ENCODE measurements around the gene ACKR2.
"Not testable (repeated sequence)": the region's sequence is repeated elsewhere in the genome, so short reads cannot be mapped to it uniquely, and the experiment has no call there.

Gene ACKR2

GRCh38 chr3:42880601-42881451, 71.6 kb downstream of the ACKR2 start:
- no peaks in the 10 kb centered on the region for H3K27me3 ChIP-seq
- H3K9me3 ChIP-seq (replicated peaks in 1 of 11): no peaks in the 10 kb centered on the region
- H3K4me3 ChIP-seq: peak overlapping the region; percentile 57 to 73 (median 65)
- no peak for TF ChIP-seq Cebpa-rat (IDR thresholded peaks at IDR 0.05)
- H3K27ac ChIP-seq: peak overlapping the region; percentile 56 to 83 (median 75); a peak in 21 of 22 replicates
- peak overlapping the region; percentile 76 to 97 (median 88) for H3K4me2 ChIP-seq
- no peaks in the 10 kb centered on the region for H4K20me1 ChIP-seq
- peak overlapping the region; percentile 65 to 84 (median 81) for H3K9ac ChIP-seq
- H3K36me3 ChIP-seq: no peaks in the 10 kb centered on the region
- peaks cover 9 to 21% (median 13%) of the 10 kb centered on the region in 10 experiments; a peak in 19 of 20 replicates for H3K4me1 ChIP-seq

GRCh38 chr3:42883251-42883930, 74.1 kb downstream of the ACKR2 start:
- H3K4me2 ChIP-seq; H3K9me3 ChIP-seq (replicated peaks in 1 of 11); H3K27ac ChIP-seq; H4K20me1 ChIP-seq; H3K9ac ChIP-seq; H3K27me3 ChIP-seq; H3K36me3 ChIP-seq; H3K4me3 ChIP-seq: not testable (repeated sequence)
- H3K4me1 ChIP-seq: peaks cover 9 to 21% (median 13%) of the 10 kb centered on the region in 10 experiments; a peak in 19 of 20 replicates

GRCh38 chr3:42884324-42884723, 75.1 kb downstream of the ACKR2 start:
- Histone ChIP-seq H3K9me3 (replicated peaks in 1 of 11) (no peaks in the 10 kb centered on the region), H3K4me2 (no peak overlapping the region), H3K4me1 (peaks cover 9 to 21% (median 13%) of the 10 kb centered on the region in 10 experiments; a peak in 19 of 20 replicates), H3K27ac (no peak overlapping the region), H3K36me3 (no peaks in the 10 kb centered on the region), H3K4me3 (no peak overlapping the region), H4K20me1 (no peaks in the 10 kb centered on the region), H3K27me3 (no peaks in the 10 kb centered on the region), H3K9ac (no peak overlapping the region)
- TF ChIP-seq Cebpa-rat (IDR thresholded peaks at IDR 0.05): no peak

GRCh38 chr3:42886294-42886822, 77.1 kb downstream of the ACKR2 start:
- 0 out of 22 replicates have a peak overlapping the region, but pooled peaks of 1 of the 11 experiments have one; percentile 1 for H3K4me2 ChIP-seq
- H4K20me1 ChIP-seq: no peaks in the 10 kb centered on the region
- no peak overlapping the region for H3K4me3 ChIP-seq
- H3K36me3 ChIP-seq: no peaks in the 10 kb centered on the region
- peaks cover 3 to 12% (median 6%) of the 10 kb centered on the region in 10 experiments; a peak in 18 of 20 replicates for H3K4me1 ChIP-seq
- H3K27me3 ChIP-seq: no peaks in the 10 kb centered on the region
- H3K27ac ChIP-seq: no peak overlapping the region
- no peak overlapping the region for H3K9ac ChIP-seq
- TF ChIP-seq Cebpa-rat (IDR thresholded peaks at IDR 0.05): no peak
- no peaks in the 10 kb centered on the region for H3K9me3 ChIP-seq (replicated peaks in 1 of 11)

- Histone ChIP-seq H4K20me1 (no peaks in the 10 kb centered on the region), H3K9ac (no peak overlapping the region), H3K4me1 (peaks cover 0 to 5% (median 0%) of the 10 kb centered on the region in 10 experiments; a peak in 6 of 20 replicates), H3K27me3 (no peaks in the 10 kb centered on the region), H3K27ac (no peak overlapping the region), H3K4me3 (no peak overlapping the region), H3K4me2 (0 out of 22 replicates have a peak overlapping the region, but pooled peaks of 1 of the 11 experiments have one; percentile 1), H3K36me3 (no peaks in the 10 kb centered on the region), H3K9me3 (replicated peaks in 1 of 11) (no peaks in the 10 kb centered on the region)
- TF ChIP-seq Cebpa-rat (IDR thresholded peaks at IDR 0.05): no peak
Observed at GRCh38 chr3:42887084-42887483, 77.8 kb downstream of the ACKR2 start.

- H3K9ac ChIP-seq: no peak overlapping the region
- H3K36me3 ChIP-seq: no peaks in the 10 kb centered on the region
- H3K9me3 ChIP-seq (replicated peaks in 1 of 11): no peaks in the 10 kb centered on the region
- H3K4me1 ChIP-seq: no peaks in the 10 kb centered on the region
- H3K4me2 ChIP-seq: no peak overlapping the region
- no peak overlapping the region for H3K4me3 ChIP-seq
- H4K20me1 ChIP-seq: no peaks in the 10 kb centered on the region
- no peak for TF ChIP-seq Cebpa-rat (IDR thresholded peaks at IDR 0.05)
- no peaks in the 10 kb centered on the region for H3K27me3 ChIP-seq
- H3K27ac ChIP-seq: no peak overlapping the region
Observed at GRCh38 chr3:42891042-42891441, 81.8 kb downstream of the ACKR2 start.

- Histone ChIP-seq H3K9me3 (replicated peaks in 1 of 11) (no peaks in the 10 kb centered on the region; a peak in 1 of 22 replicates), H3K4me3 (no peak overlapping the region), H3K36me3 (no peaks in the 10 kb centered on the region), H4K20me1 (no peaks in the 10 kb centered on the region), H3K4me1 (no peaks in the 10 kb centered on the region), H3K9ac (no peak overlapping the region), H3K27me3 (no peaks in the 10 kb centered on the region), H3K4me2 (no peak overlapping the region), H3K27ac (no peak overlapping the region)
- TF ChIP-seq Cebpa-rat (IDR thresholded peaks at IDR 0.05): no peak
Observed at GRCh38 chr3:42892169-42892568, 82.9 kb downstream of the ACKR2 start.

GRCh38 chr3:42892807-42893206, 83.6 kb downstream of the ACKR2 start:
- H3K27ac ChIP-seq: no peak overlapping the region
- H3K9me3 ChIP-seq (replicated peaks in 1 of 11): peaks cover 0 to 5% (median 0%) of the 10 kb centered on the region in 11 experiments; a peak in 1 of 22 replicates
- no peaks in the 10 kb centered on the region for H4K20me1 ChIP-seq
- no peak overlapping the region for H3K9ac ChIP-seq
- no peak overlapping the region for H3K4me2 ChIP-seq
- H3K4me3 ChIP-seq: no peak overlapping the region
- TF ChIP-seq Cebpa-rat (IDR thresholded peaks at IDR 0.05): no peak
- H3K27me3 ChIP-seq: no peaks in the 10 kb centered on the region
- H3K36me3 ChIP-seq: no peaks in the 10 kb centered on the region
- H3K4me1 ChIP-seq: no peaks in the 10 kb centered on the region
